K562 (cell line): Measurements from ENCODE around the gene BORCS8. TPM values are rescaled to one million over a fixed set of nuclear protein-coding genes. Genes with fewer than 3 reads are reported as not detected.

Source experiments
- CBX3 ChIP-seq, 2 experiments: IDR thresholded peaks; 1 replicate in 1 of 2; 2 replicates in 1 of 2; pipeline ENCODE4 v1.6.1; 2012; ENCODE audit warnings: inconsistent platforms in 2 of 2, low read length in 2 of 2, borderline replicate concordance in 1 of 2, control low read depth in 1 of 2
- DACH1 ChIP-seq: fragments of 450-650 bp; IDR thresholded peaks from 2 replicates; pipeline ENCODE4 v1.6.1; 2018; ENCODE audit not compliant: partially characterized antibody
- NCOA6 ChIP-seq: fragments of 450-650 bp; IDR thresholded peaks from 2 replicates; pipeline ENCODE4 v1.6.1; 2017; ENCODE audit warnings: mild to moderate bottlenecking
- TRIM28 ChIP-seq: fragments of 450-650 bp; IDR thresholded peaks from 2 replicates; pipeline ENCODE4 v1.6.1; 2017
- polyA plus RNA-seq, 8 experiments: library from polyadenylated mRNA; depleted of rRNA in 4 of 8; stranded (reverse) in 5 of 8; unstranded in 3 of 8; fragments of >200 nt; fragmentation: Nextera tagmentation in 2 of 8; fragmentation: Illumina TruSeq in 1 of 8; extraction: Ambion mirVana in 2 of 8; extraction: Trizol in 1 of 8; gene quantifications; 2 replicates each; pipeline versions ENCODE4 v1.2.1 to v1.2.3, GENCODE V29; 2011 to 2014; ENCODE audit warnings: inconsistent platforms in 1 of 8, missing spikeins in 1 of 8
- total RNA-seq, 7 experiments: library from RNA; depleted of rRNA in 6 of 7; stranded (reverse); fragments of >200 nt in 6 of 7; fragmentation: Illumina TruSeq in 2 of 7; extraction: Trizol in 2 of 7; gene quantifications; 2 replicates each; pipeline versions ENCODE4 v1.2.1 to v1.2.3, GENCODE V29; 2011 to 2021; ENCODE audit warnings: low replicate concordance in 1 of 7
- TF ChIP-seq, protein P1 (sequence below): fragments of 250-450 bp; sonication (Bioruptor Pico); IDR thresholded peaks from 2 replicates; pipeline ENCODE4 v1.4.0; 2020; ENCODE audit warnings: mild to moderate bottlenecking, moderate library complexity
- TF ChIP-seq, protein P2 (sequence below), 3 experiments: IDR thresholded peaks in 2 of 3; conservative IDR thresholded peaks in 1 of 3; 2 replicates each; pipeline ENCODE4 v1.5.1; 2011 to 2012; ENCODE audit warnings: low read length in 3 of 3, mild to moderate bottlenecking in 3 of 3, control low read depth in 2 of 3, improper control_type of control experiment in 1 of 3, inconsistent platforms in 1 of 3, low read depth in 1 of 3, mixed read lengths in 1 of 3, moderate library complexity in 1 of 3; ENCODE audit not compliant: insufficient read depth in 2 of 3
- TF ChIP-seq, protein P3 (sequence below): sonication (generic); formaldehyde crosslinking; IDR thresholded peaks from 2 replicates; pipeline ENCODE4 v1.8.0; 2022; ENCODE audit warnings: missing genetic modification reagents, mild to moderate bottlenecking, moderate library complexity, borderline replicate concordance
- TF ChIP-seq, protein P4 (sequence below): fragments of 450-650 bp; formaldehyde crosslinking; IDR thresholded peaks from 2 replicates; pipeline ENCODE4 v1.4.0; 2022; ENCODE audit warnings: missing genetic modification characterization
- TF ChIP-seq, protein P5 (sequence below): sonication (generic); formaldehyde crosslinking; IDR thresholded peaks from 2 replicates; pipeline ENCODE4 v1.8.0; 2022; ENCODE audit warnings: mild to moderate bottlenecking, missing genetic modification reagents
- TF ChIP-seq, protein P6 (sequence below), 2 experiments: fragments of 450-650 bp; IDR thresholded peaks; 2 replicates each; pipeline ENCODE4 v1.6.1; 2018; ENCODE audit warnings: mild to moderate bottlenecking in 2 of 2, low read depth in 1 of 2; ENCODE audit not compliant: partially characterized antibody in 2 of 2
- TF ChIP-seq, protein P7 (sequence below): sonication (generic); IDR thresholded peaks from 2 replicates; pipeline ENCODE4 v1.6.1; 2016
- TF ChIP-seq, protein P8 (sequence below): fragments of 250-450 bp; sonication (Bioruptor Pico); IDR thresholded peaks from 2 replicates; pipeline ENCODE4 v1.8.0; 2022; ENCODE audit warnings: inconsistent platforms, mild to moderate bottlenecking, moderate library complexity, borderline replicate concordance

Gene BORCS8
- total and polyA plus RNA-seq, 9 of the 15 experiments (the other 6 are each of a cell fraction or from before 2014, with no cell fraction given), result 4.6 to 33.6 (median 16.3) TPM

DNA sequence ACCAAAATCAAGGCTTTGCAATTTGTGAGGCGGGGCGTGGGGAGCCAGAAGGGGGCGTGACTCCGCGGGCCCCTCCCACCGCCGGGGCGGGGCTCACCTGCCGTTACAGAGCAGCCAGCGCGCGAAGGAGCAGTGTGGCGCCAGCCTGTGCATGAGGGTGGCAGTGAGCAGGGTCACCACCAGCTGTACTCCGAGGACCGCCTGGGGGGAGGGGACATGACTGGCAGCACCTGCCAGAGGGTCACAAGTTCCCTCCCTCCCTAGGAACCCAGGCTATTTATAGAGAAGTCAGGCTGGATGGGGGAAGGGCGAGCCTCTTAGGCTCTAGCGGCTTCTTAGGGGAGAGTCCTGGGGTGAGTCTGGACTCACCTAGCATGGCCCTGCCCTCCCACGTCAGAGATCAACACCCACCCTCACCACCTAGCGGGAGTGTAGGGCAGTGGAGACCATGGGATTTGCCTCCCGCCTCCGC lies 57.2 kb downstream of the BORCS8 start (continued):
- TF ChIP-seq, protein P1, sequence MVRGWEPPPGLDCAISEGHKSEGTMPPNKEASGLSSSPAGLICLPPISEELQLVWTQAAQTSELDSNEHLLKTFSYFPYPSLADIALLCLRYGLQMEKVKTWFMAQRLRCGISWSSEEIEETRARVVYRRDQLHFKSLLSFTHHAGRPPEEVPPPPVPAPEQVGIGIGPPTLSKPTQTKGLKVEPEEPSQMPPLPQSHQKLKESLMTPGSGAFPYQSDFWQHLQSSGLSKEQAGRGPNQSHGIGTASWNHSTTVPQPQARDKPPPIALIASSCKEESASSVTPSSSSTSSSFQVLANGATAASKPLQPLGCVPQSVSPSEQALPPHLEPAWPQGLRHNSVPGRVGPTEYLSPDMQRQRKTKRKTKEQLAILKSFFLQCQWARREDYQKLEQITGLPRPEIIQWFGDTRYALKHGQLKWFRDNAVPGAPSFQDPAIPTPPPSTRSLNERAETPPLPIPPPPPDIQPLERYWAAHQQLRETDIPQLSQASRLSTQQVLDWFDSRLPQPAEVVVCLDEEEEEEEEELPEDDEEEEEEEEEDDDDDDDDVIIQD (CRISPR knock-in tag), result no peak
- TF ChIP-seq, protein P2, sequence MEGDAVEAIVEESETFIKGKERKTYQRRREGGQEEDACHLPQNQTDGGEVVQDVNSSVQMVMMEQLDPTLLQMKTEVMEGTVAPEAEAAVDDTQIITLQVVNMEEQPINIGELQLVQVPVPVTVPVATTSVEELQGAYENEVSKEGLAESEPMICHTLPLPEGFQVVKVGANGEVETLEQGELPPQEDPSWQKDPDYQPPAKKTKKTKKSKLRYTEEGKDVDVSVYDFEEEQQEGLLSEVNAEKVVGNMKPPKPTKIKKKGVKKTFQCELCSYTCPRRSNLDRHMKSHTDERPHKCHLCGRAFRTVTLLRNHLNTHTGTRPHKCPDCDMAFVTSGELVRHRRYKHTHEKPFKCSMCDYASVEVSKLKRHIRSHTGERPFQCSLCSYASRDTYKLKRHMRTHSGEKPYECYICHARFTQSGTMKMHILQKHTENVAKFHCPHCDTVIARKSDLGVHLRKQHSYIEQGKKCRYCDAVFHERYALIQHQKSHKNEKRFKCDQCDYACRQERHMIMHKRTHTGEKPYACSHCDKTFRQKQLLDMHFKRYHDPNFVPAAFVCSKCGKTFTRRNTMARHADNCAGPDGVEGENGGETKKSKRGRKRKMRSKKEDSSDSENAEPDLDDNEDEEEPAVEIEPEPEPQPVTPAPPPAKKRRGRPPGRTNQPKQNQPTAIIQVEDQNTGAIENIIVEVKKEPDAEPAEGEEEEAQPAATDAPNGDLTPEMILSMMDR (IDR thresholded peaks at IDR 0.05 in 2 of 3, conservative IDR thresholded peaks at IDR 0.05 in 1 of 3; ENCODE audit: insufficient read depth in 2 of 3, low read depth in 1 of 3, low read length in 3 of 3), result peak; percentile 38 to 46 (median 40); a peak in 4 of 6 replicates
- TF ChIP-seq CBX3 (IDR thresholded peaks at IDR 0.05; ENCODE audit: borderline replicate concordance in 1 of 2, low read length in 2 of 2), result peak in 1 of 2 experiments; percentile 36; a peak in 1 of 3 replicates
- TF ChIP-seq, protein P3, sequence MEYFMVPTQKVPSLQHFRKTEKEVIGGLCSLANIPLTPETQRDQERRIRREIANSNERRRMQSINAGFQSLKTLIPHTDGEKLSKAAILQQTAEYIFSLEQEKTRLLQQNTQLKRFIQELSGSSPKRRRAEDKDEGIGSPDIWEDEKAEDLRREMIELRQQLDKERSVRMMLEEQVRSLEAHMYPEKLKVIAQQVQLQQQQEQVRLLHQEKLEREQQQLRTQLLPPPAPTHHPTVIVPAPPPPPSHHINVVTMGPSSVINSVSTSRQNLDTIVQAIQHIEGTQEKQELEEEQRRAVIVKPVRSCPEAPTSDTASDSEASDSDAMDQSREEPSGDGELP (CRISPR knock-in tag), result peak; percentile 95
- TF ChIP-seq TRIM28, result peak; percentile 29; the same call in 1 of the 2 replicates
- TF ChIP-seq, protein P4, sequence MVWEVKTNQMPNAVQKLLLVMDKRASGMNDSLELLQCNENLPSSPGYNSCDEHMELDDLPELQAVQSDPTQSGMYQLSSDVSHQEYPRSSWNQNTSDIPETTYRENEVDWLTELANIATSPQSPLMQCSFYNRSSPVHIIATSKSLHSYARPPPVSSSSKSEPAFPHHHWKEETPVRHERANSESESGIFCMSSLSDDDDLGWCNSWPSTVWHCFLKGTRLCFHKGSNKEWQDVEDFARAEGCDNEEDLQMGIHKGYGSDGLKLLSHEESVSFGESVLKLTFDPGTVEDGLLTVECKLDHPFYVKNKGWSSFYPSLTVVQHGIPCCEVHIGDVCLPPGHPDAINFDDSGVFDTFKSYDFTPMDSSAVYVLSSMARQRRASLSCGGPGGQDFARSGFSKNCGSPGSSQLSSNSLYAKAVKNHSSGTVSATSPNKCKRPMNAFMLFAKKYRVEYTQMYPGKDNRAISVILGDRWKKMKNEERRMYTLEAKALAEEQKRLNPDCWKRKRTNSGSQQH, result no peak
- TF ChIP-seq, protein P5, sequence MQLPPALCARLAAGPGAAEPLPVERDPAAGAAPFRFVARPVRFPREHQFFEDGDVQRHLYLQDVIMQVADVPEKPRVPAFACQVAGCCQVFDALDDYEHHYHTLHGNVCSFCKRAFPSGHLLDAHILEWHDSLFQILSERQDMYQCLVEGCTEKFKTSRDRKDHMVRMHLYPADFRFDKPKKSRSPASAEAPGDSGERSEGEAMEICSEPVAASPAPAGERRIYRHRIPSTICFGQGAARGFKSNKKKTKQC, result 0 out of 2 replicates have a peak, but pooled peaks have one; percentile 66
- TF ChIP-seq, protein P6, sequence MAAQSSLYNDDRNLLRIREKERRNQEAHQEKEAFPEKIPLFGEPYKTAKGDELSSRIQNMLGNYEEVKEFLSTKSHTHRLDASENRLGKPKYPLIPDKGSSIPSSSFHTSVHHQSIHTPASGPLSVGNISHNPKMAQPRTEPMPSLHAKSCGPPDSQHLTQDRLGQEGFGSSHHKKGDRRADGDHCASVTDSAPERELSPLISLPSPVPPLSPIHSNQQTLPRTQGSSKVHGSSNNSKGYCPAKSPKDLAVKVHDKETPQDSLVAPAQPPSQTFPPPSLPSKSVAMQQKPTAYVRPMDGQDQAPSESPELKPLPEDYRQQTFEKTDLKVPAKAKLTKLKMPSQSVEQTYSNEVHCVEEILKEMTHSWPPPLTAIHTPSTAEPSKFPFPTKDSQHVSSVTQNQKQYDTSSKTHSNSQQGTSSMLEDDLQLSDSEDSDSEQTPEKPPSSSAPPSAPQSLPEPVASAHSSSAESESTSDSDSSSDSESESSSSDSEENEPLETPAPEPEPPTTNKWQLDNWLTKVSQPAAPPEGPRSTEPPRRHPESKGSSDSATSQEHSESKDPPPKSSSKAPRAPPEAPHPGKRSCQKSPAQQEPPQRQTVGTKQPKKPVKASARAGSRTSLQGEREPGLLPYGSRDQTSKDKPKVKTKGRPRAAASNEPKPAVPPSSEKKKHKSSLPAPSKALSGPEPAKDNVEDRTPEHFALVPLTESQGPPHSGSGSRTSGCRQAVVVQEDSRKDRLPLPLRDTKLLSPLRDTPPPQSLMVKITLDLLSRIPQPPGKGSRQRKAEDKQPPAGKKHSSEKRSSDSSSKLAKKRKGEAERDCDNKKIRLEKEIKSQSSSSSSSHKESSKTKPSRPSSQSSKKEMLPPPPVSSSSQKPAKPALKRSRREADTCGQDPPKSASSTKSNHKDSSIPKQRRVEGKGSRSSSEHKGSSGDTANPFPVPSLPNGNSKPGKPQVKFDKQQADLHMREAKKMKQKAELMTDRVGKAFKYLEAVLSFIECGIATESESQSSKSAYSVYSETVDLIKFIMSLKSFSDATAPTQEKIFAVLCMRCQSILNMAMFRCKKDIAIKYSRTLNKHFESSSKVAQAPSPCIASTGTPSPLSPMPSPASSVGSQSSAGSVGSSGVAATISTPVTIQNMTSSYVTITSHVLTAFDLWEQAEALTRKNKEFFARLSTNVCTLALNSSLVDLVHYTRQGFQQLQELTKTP (IDR thresholded peaks at IDR 0.05; ENCODE audit: low read depth in 1 of 2, partially characterized antibody in 2 of 2), result no peak
- TF ChIP-seq, protein P7, sequence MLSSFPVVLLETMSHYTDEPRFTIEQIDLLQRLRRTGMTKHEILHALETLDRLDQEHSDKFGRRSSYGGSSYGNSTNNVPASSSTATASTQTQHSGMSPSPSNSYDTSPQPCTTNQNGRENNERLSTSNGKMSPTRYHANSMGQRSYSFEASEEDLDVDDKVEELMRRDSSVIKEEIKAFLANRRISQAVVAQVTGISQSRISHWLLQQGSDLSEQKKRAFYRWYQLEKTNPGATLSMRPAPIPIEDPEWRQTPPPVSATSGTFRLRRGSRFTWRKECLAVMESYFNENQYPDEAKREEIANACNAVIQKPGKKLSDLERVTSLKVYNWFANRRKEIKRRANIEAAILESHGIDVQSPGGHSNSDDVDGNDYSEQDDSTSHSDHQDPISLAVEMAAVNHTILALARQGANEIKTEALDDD, result no peak
- no peak for TF ChIP-seq NCOA6
- no peak for TF ChIP-seq DACH1
- TF ChIP-seq, protein P8, sequence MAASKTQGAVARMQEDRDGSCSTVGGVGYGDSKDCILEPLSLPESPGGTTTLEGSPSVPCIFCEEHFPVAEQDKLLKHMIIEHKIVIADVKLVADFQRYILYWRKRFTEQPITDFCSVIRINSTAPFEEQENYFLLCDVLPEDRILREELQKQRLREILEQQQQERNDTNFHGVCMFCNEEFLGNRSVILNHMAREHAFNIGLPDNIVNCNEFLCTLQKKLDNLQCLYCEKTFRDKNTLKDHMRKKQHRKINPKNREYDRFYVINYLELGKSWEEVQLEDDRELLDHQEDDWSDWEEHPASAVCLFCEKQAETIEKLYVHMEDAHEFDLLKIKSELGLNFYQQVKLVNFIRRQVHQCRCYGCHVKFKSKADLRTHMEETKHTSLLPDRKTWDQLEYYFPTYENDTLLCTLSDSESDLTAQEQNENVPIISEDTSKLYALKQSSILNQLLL, result no peak
